OCI-LY7 (cell line): Measurements from ENCODE around the gene SAFB2. TPM values are rescaled to one million over a fixed set of nuclear protein-coding genes. Genes with fewer than 3 reads are reported as not detected.

ENCODE experiments used
- BruUV-seq: library from RNA; stranded (reverse); fragments of 400-500 nt; replicated peaks from 2 replicates; lab custom pipeline; 2021; lab: Mats Ljungman, UMichigan
- CTCF ChIA-PET: fragments of 300-600 bp; sonication (Branson Sonifier 250); formaldehyde crosslinking; loops from one replicate; lab custom pipeline; 2022; ENCODE audit warnings: antibody characterized with exemption; ENCODE audit not compliant: unreplicated experiment; lab: Charles Lee
- POLR2A ChIA-PET: fragments of 300-600 bp; sonication (Branson Sonifier 250); formaldehyde crosslinking; loops from one replicate; lab custom pipeline; 2022; ENCODE audit warnings: antibody characterized with exemption; lab: Charles Lee
- DNase-seq: peaks from one replicate; pipeline ENCODE4 v3.0.0-alpha.2; 2015; ENCODE audit warnings: low spot score
- H2AFZ ChIP-seq: fragments of 200-600 bp; sonication (generic), shearing (Covaris generic); 2 replicates; pipeline ENCODE4 v1.6.1; 2014; ENCODE audit warnings: mild to moderate bottlenecking, antibody characterized with exemption, low read length, moderate library complexity
- H3K27ac ChIP-seq: fragments of 200-600 bp; sonication (generic); 2 replicates; pipeline ENCODE4 v1.5.1; 2014; ENCODE audit warnings: mixed run types, low read depth, mild to moderate bottlenecking, moderate library complexity, low read length, inconsistent platforms; ENCODE audit not compliant: poor library complexity, severe bottlenecking
- H3K36me3 ChIP-seq: fragments of 200-600 bp; sonication (generic); 2 replicates; pipeline ENCODE4 v1.6.1; 2014; ENCODE audit warnings: mild to moderate bottlenecking, antibody characterized with exemption, low read length, moderate library complexity, mixed read lengths; ENCODE audit not compliant: insufficient read depth
- H3K4me1 ChIP-seq: fragments of 200-600 bp; sonication (generic); 2 replicates; pipeline ENCODE4 v1.5.1; 2014; ENCODE audit warnings: mild to moderate bottlenecking, low read length; ENCODE audit not compliant: insufficient read depth, poor library complexity, severe bottlenecking
- H3K4me2 ChIP-seq: fragments of 200-600 bp; sonication (generic); 2 replicates; pipeline ENCODE4 v1.6.1; 2014; ENCODE audit warnings: mild to moderate bottlenecking, low read length
- H3K4me3 ChIP-seq: fragments of 200-600 bp; sonication (generic); 2 replicates; pipeline ENCODE4 v1.5.1; 2014; ENCODE audit warnings: mild to moderate bottlenecking, low read depth, low read length; ENCODE audit not compliant: poor library complexity, severe bottlenecking
- H3K79me2 ChIP-seq: fragments of 200-600 bp; sonication (generic); 2 replicates; pipeline ENCODE4 v1.6.1; 2016; ENCODE audit warnings: low read depth, mild to moderate bottlenecking, low read length, moderate library complexity, mixed read lengths; ENCODE audit not compliant: insufficient read depth
- H3K9me2 ChIP-seq: fragments of 200-600 bp; sonication (generic); 2 replicates; pipeline ENCODE4 v1.6.1; 2016; ENCODE audit warnings: mild to moderate bottlenecking, low read length, mixed read lengths; ENCODE audit not compliant: insufficient read depth
- H3K9me3 ChIP-seq: fragments of 200-600 bp; sonication (generic); 2 replicates; pipeline ENCODE4 v1.6.1; 2014; ENCODE audit warnings: mild to moderate bottlenecking, mixed run types, low read length, mixed read lengths
- H4K20me1 ChIP-seq: fragments of 200-600 bp; sonication (generic); 2 replicates; pipeline ENCODE4 v1.6.1; 2014; ENCODE audit warnings: mild to moderate bottlenecking, antibody characterized with exemption, low read length, moderate library complexity, mixed read lengths; ENCODE audit not compliant: insufficient read depth
- CTCF ChIP-seq: fragments of 200-600 bp; sonication (generic); conservative IDR thresholded peaks from 2 replicates; pipeline ENCODE4 v1.5.1; 2014; ENCODE audit warnings: mild to moderate bottlenecking, antibody characterized with exemption, low read length, moderate library complexity, mixed read lengths
- EZH2phosphoT487 ChIP-seq: fragments of 200-600 bp; sonication (generic); IDR thresholded peaks from 2 replicates; pipeline ENCODE4 v1.6.1; 2018; ENCODE audit warnings: low read depth, borderline replicate concordance, mild to moderate bottlenecking, mixed run types, antibody characterized with exemption, low read length, moderate library complexity, mixed read lengths
- intact Hi-C: fragments of 100-400 bp; cut with micrococcal nuclease; formaldehyde crosslinking; loops from one replicate; pipeline ENCODE4 v1.10.0; 2022; ENCODE audit not compliant: unreplicated experiment
- small RNA-seq: library from RNA; depleted of rRNA; stranded (forward); fragments of <200 nt; gene quantifications from one replicate; pipeline ENCODE3, GENCODE V24; 2014
- total RNA-seq, 2 experiments: library from RNA; depleted of rRNA in 1 of 2; stranded (reverse); fragments of >200 nt in 1 of 2; shearing (Covaris generic) in 1 of 2; gene quantifications; 2 replicates each; pipeline ENCODE4 v1.2.3, GENCODE V29; 2014 to 2022

SAFB2 gene
- total RNA-seq, 2 experiments from 2014 or later: 52.8 to 111 TPM

- H3K27ac ChIP-seq: no peak overlapping the region
- H3K36me3 ChIP-seq: no peaks in the 10 kb centered on the region
- H3K4me3 ChIP-seq: no peak overlapping the region
- H3K9me2 ChIP-seq: no peaks in the 10 kb centered on the region
- no peak overlapping the region for H3K4me2 ChIP-seq
- POLR2A ChIA-PET: no interaction called here
- CTCF ChIA-PET: no interaction called here
- H3K79me2 ChIP-seq: no peaks in the 10 kb centered on the region
- no peak for TF ChIP-seq CTCF
- no peak for TF ChIP-seq EZH2phosphoT487
- no peaks in the 10 kb centered on the region for H4K20me1 ChIP-seq
- no peak for DNase-seq
- no peak overlapping the region for H2AFZ ChIP-seq
- no peaks in the 10 kb centered on the region for H3K4me1 ChIP-seq
- BruUV-seq: no TSS peak
- H3K9me3 ChIP-seq: peaks cover 10% of the 10 kb centered on the region
- intact Hi-C loops: no loop called here
These were observed 84.7 kb downstream of the SAFB2 start for GRCh38 chr19:5537870-5538269.

Small RNA genes within 50 kb of the gene (small RNA-seq; reads per million reads assigned to genes)
- gene SNRPEP4: not detected

Other genes starting within 250 kb of the SAFB2 start
- not detected in 2 replicates for gene ZNRF4, start 167.4 kb downstream of the SAFB2 start, total RNA-seq (2014; rRNA removed; shearing (Covaris generic))
- not detected in 2 replicates for gene ZNRF4, start 167.4 kb downstream of the SAFB2 start, total RNA-seq (2022)
- 0.41 and 0.60 TPM in 2 replicates for gene TINCR, start 54.8 kb downstream of the SAFB2 start, total RNA-seq (2014; rRNA removed; shearing (Covaris generic))
- gene TINCR, start 54.8 kb downstream of the SAFB2 start, total RNA-seq (2022): 1.2 and 2.1 TPM in 2 replicates
- gene SAFB, start 307 bp upstream of the SAFB2 start, total RNA-seq (2014; rRNA removed; shearing (Covaris generic)): 68.9 and 79.4 TPM in 2 replicates
- 172 and 177 TPM in 2 replicates for gene SAFB, start 307 bp upstream of the SAFB2 start, total RNA-seq (2022)
- 102 and 119 TPM in 2 replicates for gene MICOS13, start 57.7 kb upstream of the SAFB2 start, total RNA-seq (2014; rRNA removed; shearing (Covaris generic))
- 39.2 and 41.7 TPM in 2 replicates for gene MICOS13, start 57.7 kb upstream of the SAFB2 start, total RNA-seq (2022)
- gene HSD11B1L, start 58.3 kb upstream of the SAFB2 start, total RNA-seq (2014; rRNA removed; shearing (Covaris generic)): 2.1 and 4.6 TPM in 2 replicates
- 4.6 and 4.9 TPM in 2 replicates for gene HSD11B1L, start 58.3 kb upstream of the SAFB2 start, total RNA-seq (2022)
- 1,836 and 1,936 TPM in 2 replicates for gene RPL36, start 67.5 kb upstream of the SAFB2 start, total RNA-seq (2014; rRNA removed; shearing (Covaris generic))
- gene RPL36, start 67.5 kb upstream of the SAFB2 start, total RNA-seq (2022): 1,232 and 1,257 TPM in 2 replicates
- 170 and 191 TPM in 2 replicates for gene LONP1, start 97.4 kb upstream of the SAFB2 start, total RNA-seq (2014; rRNA removed; shearing (Covaris generic))
- 248 and 280 TPM in 2 replicates for gene LONP1, start 97.4 kb upstream of the SAFB2 start, total RNA-seq (2022)
- not detected in 2 replicates for gene CATSPERD, start 97.9 kb upstream of the SAFB2 start, total RNA-seq (2014; rRNA removed; shearing (Covaris generic))
- gene CATSPERD, start 97.9 kb upstream of the SAFB2 start, total RNA-seq (2022): 0.26 TPM in 1 of 2 replicates, not detected in the other
- gene PRR22, start 162.0 kb upstream of the SAFB2 start, total RNA-seq (2014; rRNA removed; shearing (Covaris generic)): 4.9 and 6.1 TPM in 2 replicates
- 10.5 and 10.6 TPM in 2 replicates for gene PRR22, start 162.0 kb upstream of the SAFB2 start, total RNA-seq (2022)
- gene DUS3L, start 168.4 kb upstream of the SAFB2 start, total RNA-seq (2014; rRNA removed; shearing (Covaris generic)): 55.8 and 63.7 TPM in 2 replicates
- gene DUS3L, start 168.4 kb upstream of the SAFB2 start, total RNA-seq (2022): 59.6 and 76.9 TPM in 2 replicates
- gene NRTN, start 182.3 kb upstream of the SAFB2 start, total RNA-seq (2014; rRNA removed; shearing (Covaris generic)): 3.2 and 3.9 TPM in 2 replicates
- gene NRTN, start 182.3 kb upstream of the SAFB2 start, total RNA-seq (2022): 0.49 and 1.0 TPM in 2 replicates
- gene FUT6, start 216.9 kb upstream of the SAFB2 start, total RNA-seq (2014; rRNA removed; shearing (Covaris generic)): not detected in 2 replicates
- not detected in 2 replicates for gene FUT6, start 216.9 kb upstream of the SAFB2 start, total RNA-seq (2022)
- 0.47 and 0.98 TPM in 2 replicates for gene FUT3, start 228.7 kb upstream of the SAFB2 start, total RNA-seq (2014; rRNA removed; shearing (Covaris generic))
- gene FUT3, start 228.7 kb upstream of the SAFB2 start, total RNA-seq (2022): 0.63 TPM in 1 of 2 replicates, not detected in the other
- gene FUT5, start 247.8 kb upstream of the SAFB2 start, total RNA-seq (2014; rRNA removed; shearing (Covaris generic)): 0.09 and 0.93 TPM in 2 replicates
- gene FUT5, start 247.8 kb upstream of the SAFB2 start, total RNA-seq (2022): 0.25 and 0.37 TPM in 2 replicates